Activated naive CD4-positive, alpha-beta T cell treated with anti-CD3 and anti-CD28 coated beads for 36 hours (primary cell): Measurements from ENCODE around the gene ADPRH. TPM values are rescaled to one million over a fixed set of nuclear protein-coding genes. Genes with fewer than 3 reads are reported as not detected.
A peak's percentile ranks its signal among the peaks of the same experiment; 100 is the strongest.

Experiments
- CTCF ChIA-PET: fragments of 350-600 bp; sonication (Branson Sonifier 250); formaldehyde crosslinking; loops from one replicate; lab custom pipeline; 2021; ENCODE audit warnings: antibody characterized with exemption; lab: Charles Lee
- DNase-seq: peaks from one replicate; pipeline ENCODE4 v3.0.0-alpha.2; 2020
- H3K27ac Mint-ChIP-seq: one replicate; pipeline ENCODE4 v1.8.0; 2021; ENCODE audit warnings: mild to moderate bottlenecking, mixed read lengths
- H3K27me3 Mint-ChIP-seq: one replicate; pipeline ENCODE4 v1.8.0; 2021; ENCODE audit warnings: low read depth, mixed read lengths
- H3K36me3 Mint-ChIP-seq: one replicate; pipeline ENCODE4 v1.8.0; 2021; ENCODE audit warnings: low read depth, mixed read lengths
- H3K4me1 Mint-ChIP-seq: one replicate; pipeline ENCODE4 v1.8.0; 2021; ENCODE audit warnings: low read depth, mixed read lengths
- H3K4me3 Mint-ChIP-seq: one replicate; pipeline ENCODE4 v1.8.0; 2021; ENCODE audit warnings: mild to moderate bottlenecking, moderate library complexity, mixed read lengths
- H3K9me3 Mint-ChIP-seq: one replicate; pipeline ENCODE4 v1.8.0; 2021; ENCODE audit warnings: mixed read lengths
- intact Hi-C: fragments of 100-400 bp; cut with micrococcal nuclease; formaldehyde crosslinking; loops from one replicate; pipeline ENCODE4 v1.15.1; 2023
- total RNA-seq, 2 experiments: library from RNA; stranded (reverse); gene quantifications; one replicate each; pipeline ENCODE4 v1.2.3, GENCODE V29; 2021

Gene ADPRH
- total RNA-seq, 2 experiments from 2014 or later, result 2.6 to 3.1 TPM

- peaks cover 14% of the 10 kb centered on the region for H3K27me3 Mint-ChIP-seq
- H3K27ac Mint-ChIP-seq, result no peak overlapping the region
- CTCF ChIA-PET, result no interaction called here
- no peaks in the 10 kb centered on the region for H3K36me3 Mint-ChIP-seq
- no peaks in the 10 kb centered on the region for H3K9me3 Mint-ChIP-seq
- no peak overlapping the region for H3K4me3 Mint-ChIP-seq
- DNase-seq, result no peak
- H3K4me1 Mint-ChIP-seq, result peaks cover 16% of the 10 kb centered on the region
- intact Hi-C loops, result no loop called here
These were observed 44.9 kb downstream of the ADPRH start for GRCh38 chr3:119624002-119624720.

DNA sequence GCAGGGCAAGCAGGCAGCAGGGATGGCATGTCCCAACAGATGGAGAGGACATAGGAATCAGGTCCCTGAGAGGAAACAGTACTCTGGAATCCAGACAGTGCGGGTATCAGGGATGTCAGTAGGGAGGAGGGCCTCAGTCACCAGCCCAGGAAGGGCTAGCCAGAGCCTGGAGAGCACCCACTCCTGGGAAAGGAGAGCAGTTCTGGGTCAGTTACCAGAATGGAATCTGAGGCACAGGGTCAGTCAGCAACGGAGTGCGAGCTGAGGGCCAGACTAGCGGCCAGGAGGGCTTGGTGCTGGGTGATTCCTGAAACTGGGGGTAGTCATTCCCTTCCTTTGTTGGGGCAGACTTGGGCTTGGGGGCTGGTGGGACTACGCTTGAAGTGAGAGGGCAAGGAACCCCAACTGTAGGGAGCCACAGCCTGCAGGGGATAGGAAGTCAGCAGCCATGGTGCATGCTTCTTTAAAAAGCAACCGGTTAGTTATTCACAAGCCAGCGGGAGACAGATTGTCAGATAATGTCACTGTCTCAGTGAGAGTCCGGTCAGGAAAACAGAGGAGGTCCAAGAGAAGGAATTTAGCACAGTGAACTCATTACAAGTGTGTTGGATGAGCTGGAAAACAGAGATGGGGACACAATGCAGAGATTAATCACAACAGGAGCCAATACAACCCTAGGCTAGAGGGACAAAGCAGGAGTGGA is 46.3 kb downstream of the ADPRH start:
- Mint-ChIP-seq H3K27me3 (peaks cover 14% of the 10 kb centered on the region), H3K36me3 (no peaks in the 10 kb centered on the region), H3K4me3 (no peak overlapping the region), H3K9me3 (no peaks in the 10 kb centered on the region), H3K4me1 (peaks cover 20% of the 10 kb centered on the region), H3K27ac (no peak overlapping the region)
- CTCF ChIA-PET, result no interaction called here
- no peak for DNase-seq
- intact Hi-C loops, result loop anchor here (1.0 kb wide), 1 partner anchor 20 kb away; no protein-coding TSS in a partner anchor

- no peak for DNase-seq
- peaks cover 14% of the 10 kb centered on the region for H3K27me3 Mint-ChIP-seq
- no peak overlapping the region for H3K27ac Mint-ChIP-seq
- CTCF ChIA-PET, result interaction anchor here (0.9 kb wide), 1 partner anchor 27 kb away, joined by 4 read pairs; no protein-coding TSS in a partner anchor
- no peaks in the 10 kb centered on the region for H3K9me3 Mint-ChIP-seq
- H3K4me3 Mint-ChIP-seq, result no peak overlapping the region
- no peaks in the 10 kb centered on the region for H3K36me3 Mint-ChIP-seq
- H3K4me1 Mint-ChIP-seq, result peaks cover 24% of the 10 kb centered on the region
- intact Hi-C loops, result loop anchor here (1.0 kb wide), 1 partner anchor 21 kb away; no protein-coding TSS in a partner anchor
These were observed 46.9 kb downstream of the ADPRH start for GRCh38 chr3:119626196-119626595.

DNA sequence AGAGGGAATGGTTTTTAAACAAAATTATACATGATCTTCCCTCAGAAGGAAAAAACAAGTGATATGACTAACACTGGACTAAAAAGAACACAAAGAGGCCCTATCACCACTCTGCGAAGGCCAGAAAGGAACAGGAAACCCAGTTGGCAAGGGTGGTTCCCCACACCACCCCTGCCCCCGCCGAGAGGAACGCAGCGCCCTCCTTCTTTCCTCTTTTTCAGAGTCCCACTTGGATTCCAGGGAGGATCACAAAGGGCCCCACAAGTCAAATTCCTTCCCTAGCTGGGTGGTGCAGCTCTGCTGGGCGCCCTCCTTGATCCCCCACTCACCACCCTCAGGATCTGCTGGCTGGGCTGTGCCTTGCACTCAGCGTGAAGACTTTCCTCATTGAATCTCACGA is 48.2 kb downstream of the ADPRH start:
- DNase-seq, result peak; percentile 30
- CTCF ChIA-PET, result no interaction called here
- intact Hi-C loops, result no loop called here
- Mint-ChIP-seq H3K27me3 (peaks cover 17% of the 10 kb centered on the region), H3K27ac (no peak overlapping the region), H3K4me3 (no peak overlapping the region), H3K36me3 (no peaks in the 10 kb centered on the region), H3K4me1 (peaks cover 24% of the 10 kb centered on the region), H3K9me3 (no peaks in the 10 kb centered on the region)

DNA sequence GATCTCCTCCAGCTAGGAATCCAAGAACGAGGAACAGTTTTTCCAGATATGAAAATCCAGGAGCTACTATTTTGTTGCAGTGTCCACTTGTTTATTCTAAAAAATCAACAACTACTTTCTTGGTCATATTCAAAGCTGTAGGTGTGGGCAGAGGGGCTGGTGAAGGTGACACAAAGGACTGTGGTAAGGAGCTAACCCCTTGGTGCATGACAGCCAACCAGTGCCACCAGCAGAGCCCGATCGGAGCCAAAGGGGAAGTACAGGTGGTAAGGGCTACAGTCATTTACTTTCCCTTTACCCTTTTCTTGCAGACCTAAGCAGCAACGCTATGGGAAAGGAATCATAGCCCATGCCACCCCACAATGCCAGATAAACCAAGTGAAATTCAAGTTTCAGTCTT is 49.1 kb downstream of the ADPRH start:
- Mint-ChIP-seq H3K9me3 (no peaks in the 10 kb centered on the region), H3K27ac (no peak overlapping the region)

GRCh38 chr3:119628816-119629445 is 49.6 kb downstream of the ADPRH start:
- H3K36me3 Mint-ChIP-seq, result no peaks in the 10 kb centered on the region
- peaks cover 17% of the 10 kb centered on the region for H3K27me3 Mint-ChIP-seq
- H3K4me1 Mint-ChIP-seq, result peaks cover 24% of the 10 kb centered on the region
- no peak for DNase-seq
- CTCF ChIA-PET, result no interaction called here
- H3K27ac Mint-ChIP-seq, result no peak overlapping the region
- no peaks in the 10 kb centered on the region for H3K9me3 Mint-ChIP-seq
- intact Hi-C loops, result loop anchor here (1.0 kb wide), 1 partner anchor 10 kb away; no protein-coding TSS in a partner anchor
- no peak overlapping the region for H3K4me3 Mint-ChIP-seq

More for the DNA sequence above, 49.1 kb downstream of the ADPRH start:
- intact Hi-C loops, result loop anchor here (1.0 kb wide), 1 partner anchor 11 kb away; no protein-coding TSS in a partner anchor
- Mint-ChIP-seq H3K4me3 (no peak overlapping the region), H3K4me1 (peaks cover 24% of the 10 kb centered on the region), H3K36me3 (no peaks in the 10 kb centered on the region), H3K27me3 (peaks cover 17% of the 10 kb centered on the region)
- CTCF ChIA-PET, result no interaction called here
- DNase-seq, result peak; percentile 41

DNA sequence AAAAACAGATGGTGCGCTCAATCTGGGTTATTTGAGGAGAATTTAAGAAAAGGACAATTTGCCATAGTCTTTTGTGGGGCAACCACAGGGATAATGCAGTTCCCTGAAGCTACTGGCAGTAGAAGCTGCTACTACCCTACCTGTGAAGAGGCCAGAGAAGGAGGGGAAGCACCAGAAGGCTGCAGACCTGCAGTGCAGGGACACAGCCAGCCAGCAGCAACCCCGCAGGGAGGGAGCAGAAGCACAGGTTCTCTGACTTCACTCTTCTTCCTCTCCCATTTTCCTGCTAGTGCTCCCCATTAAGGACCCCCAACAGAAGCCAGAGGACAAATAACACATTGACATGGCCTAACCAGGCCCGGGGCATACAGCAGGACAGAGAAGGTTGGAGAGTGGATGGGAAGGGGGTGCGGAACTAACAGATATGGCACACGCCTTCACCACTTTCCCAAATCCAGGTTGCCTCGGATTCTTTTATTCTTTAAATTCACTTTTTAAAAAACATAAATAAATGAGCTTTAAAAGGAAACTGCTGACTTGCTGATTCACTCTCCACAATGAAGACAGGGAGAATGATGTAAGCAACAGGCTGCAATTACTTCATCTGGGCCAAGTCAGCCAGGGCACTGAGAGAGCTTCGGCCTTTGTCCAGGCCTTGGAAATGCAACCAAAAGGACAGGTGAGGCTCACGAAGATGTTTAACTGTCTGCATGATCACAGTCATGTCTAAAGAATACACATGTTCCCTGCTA is 51.0 kb downstream of the ADPRH start:
- H3K36me3 Mint-ChIP-seq, result no peaks in the 10 kb centered on the region
- H3K9me3 Mint-ChIP-seq, result no peaks in the 10 kb centered on the region
- intact Hi-C loops, result no loop called here
- H3K4me3 Mint-ChIP-seq, result no peak overlapping the region
- H3K27ac Mint-ChIP-seq, result no peak overlapping the region
- CTCF ChIA-PET, result no interaction called here
- H3K4me1 Mint-ChIP-seq, result peaks cover 24% of the 10 kb centered on the region
- no peak for DNase-seq
- peaks cover 17% of the 10 kb centered on the region for H3K27me3 Mint-ChIP-seq

GRCh38 chr3:119630880-119631329 is 51.6 kb downstream of the ADPRH start:
- no peak for DNase-seq
- Mint-ChIP-seq H3K9me3 (no peaks in the 10 kb centered on the region), H3K36me3 (no peaks in the 10 kb centered on the region), H3K4me1 (peaks cover 24% of the 10 kb centered on the region), H3K27ac (no peak overlapping the region), H3K27me3 (peaks cover 17% of the 10 kb centered on the region), H3K4me3 (no peak overlapping the region)
- CTCF ChIA-PET, result no interaction called here
- intact Hi-C loops, result no loop called here

DNA sequence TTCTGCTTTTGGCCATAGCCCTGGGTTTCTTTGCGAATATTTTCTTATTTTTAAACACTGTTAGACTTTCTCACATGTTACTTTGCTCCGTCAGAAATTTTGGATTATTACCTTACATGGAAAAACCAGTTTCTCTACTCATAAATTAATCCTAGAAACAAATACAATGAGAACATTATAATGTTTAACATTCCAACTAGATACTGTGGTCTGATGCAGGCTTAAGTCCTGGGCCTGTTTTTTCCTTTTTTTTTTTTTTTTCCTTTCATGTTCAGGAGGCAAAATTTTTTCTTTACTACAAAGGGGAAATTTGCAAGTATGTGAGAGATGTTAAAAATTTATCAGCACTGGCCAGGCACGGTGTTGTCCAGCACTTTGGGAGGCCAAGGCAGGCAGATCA is 52.2 kb downstream of the ADPRH start:
- Mint-ChIP-seq H3K9me3 (no peaks in the 10 kb centered on the region), H3K27ac (no peak overlapping the region), H3K27me3 (peaks cover 12% of the 10 kb centered on the region), H3K36me3 (no peaks in the 10 kb centered on the region), H3K4me1 (peaks cover 24% of the 10 kb centered on the region), H3K4me3 (no peak overlapping the region)
- DNase-seq, result no peak
- intact Hi-C loops, result no loop called here
- CTCF ChIA-PET, result no interaction called here

- CTCF ChIA-PET, result no interaction called here
- H3K9me3 Mint-ChIP-seq, result no peaks in the 10 kb centered on the region
- intact Hi-C loops, result no loop called here
- H3K36me3 Mint-ChIP-seq, result no peaks in the 10 kb centered on the region
- peaks cover 24% of the 10 kb centered on the region for H3K4me1 Mint-ChIP-seq
- H3K27me3 Mint-ChIP-seq, result peaks cover 12% of the 10 kb centered on the region
- no peak overlapping the region for H3K27ac Mint-ChIP-seq
- DNase-seq, result no peak
- no peak overlapping the region for H3K4me3 Mint-ChIP-seq
These were observed 52.9 kb downstream of the ADPRH start for GRCh38 chr3:119632216-119632615.

DNA sequence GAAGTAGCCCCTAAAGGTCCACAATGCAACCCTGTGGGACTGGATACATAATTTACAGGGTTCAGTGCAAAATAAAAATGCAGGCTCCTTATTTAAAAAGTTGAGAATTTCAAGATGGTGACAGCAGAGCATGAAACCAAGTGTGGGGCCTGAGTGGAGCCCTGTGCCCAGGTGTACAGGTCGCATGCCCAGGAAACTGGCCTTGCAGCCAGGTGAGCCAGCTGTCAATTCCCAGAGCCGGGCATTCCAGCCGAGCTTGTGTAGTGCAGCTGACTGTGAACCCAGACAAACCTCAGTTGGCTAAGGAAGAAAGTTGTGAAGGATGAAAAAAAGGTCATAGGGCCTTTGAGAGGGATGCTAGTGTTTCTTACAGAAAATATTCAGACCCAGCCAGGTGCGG is 53.5 kb downstream of the ADPRH start:
- Mint-ChIP-seq H3K4me3 (no peak overlapping the region), H3K9me3 (no peaks in the 10 kb centered on the region), H3K27ac (no peak overlapping the region), H3K27me3 (peaks cover 6% of the 10 kb centered on the region), H3K36me3 (peaks cover 1% of the 10 kb centered on the region), H3K4me1 (peaks cover 22% of the 10 kb centered on the region)
- CTCF ChIA-PET, result no interaction called here
- no peak for DNase-seq
- intact Hi-C loops, result no loop called here

DNA sequence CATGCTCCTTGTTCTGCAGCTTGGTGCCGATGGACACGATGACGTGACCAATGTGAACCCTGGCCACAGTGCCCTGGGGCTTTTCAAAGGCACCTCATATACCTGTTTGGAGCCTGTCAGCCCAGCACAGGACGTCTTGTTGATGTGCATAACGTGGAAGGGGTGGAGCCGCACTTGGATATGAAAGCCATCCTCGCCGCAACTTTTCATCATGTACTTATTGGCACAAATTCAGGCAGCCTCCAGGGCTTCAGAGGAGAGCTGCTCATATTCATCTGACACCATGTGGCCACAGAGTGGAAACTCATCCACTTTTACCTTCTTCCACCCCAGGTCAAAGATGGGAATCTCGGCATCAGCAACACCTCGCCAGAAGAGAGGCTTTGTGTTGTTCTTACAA is 56.4 kb downstream of the ADPRH start:
- Mint-ChIP-seq H3K27ac (no peak overlapping the region), H3K4me3 (no peak overlapping the region), H3K9me3 (peaks cover 1% of the 10 kb centered on the region), H3K27me3 (peaks cover 3% of the 10 kb centered on the region), H3K36me3 (peaks cover 10% of the 10 kb centered on the region), H3K4me1 (peaks cover 29% of the 10 kb centered on the region)
- CTCF ChIA-PET, result no interaction called here
- intact Hi-C loops, result no loop called here
- no peak for DNase-seq
